Liver (tissue), 3 donors: ENCODE data around the gene RALGPS2.

ENCODE experiments used
- ATF3 ChIP-seq: IDR thresholded peaks from 2 replicates; pipeline ENCODE4 v1.6.1; 2016; ENCODE audit warnings: antibody characterized with exemption
- EGR1 ChIP-seq, 2 donors: IDR thresholded peaks; 2 replicates each; pipeline ENCODE4 v1.6.1; 2016 to 2018; ENCODE audit warnings: antibody characterized with exemption in 2 of 2, low read depth in 2 of 2
- GABPA ChIP-seq, 2 donors: IDR thresholded peaks in 1 of 2; conservative IDR thresholded peaks in 1 of 2; 2 replicates each; pipeline ENCODE4 v1.6.1; 2016; ENCODE audit warnings: antibody characterized with exemption in 2 of 2, mild to moderate bottlenecking in 1 of 2, moderate library complexity in 1 of 2
- HNF4A ChIP-seq, 2 donors: conservative IDR thresholded peaks; 2 replicates each; pipeline ENCODE4 v1.6.1; 2016; ENCODE audit warnings: antibody characterized with exemption in 2 of 2, mild to moderate bottlenecking in 2 of 2
- JUND ChIP-seq, 2 donors: IDR thresholded peaks; 2 replicates each; pipeline ENCODE4 v1.6.1; 2016; ENCODE audit warnings: antibody characterized with exemption in 2 of 2
- RAD21 ChIP-seq, 2 donors: IDR thresholded peaks; 2 replicates each; pipeline ENCODE4 v1.6.1; 2016; ENCODE audit warnings: antibody characterized with exemption in 2 of 2, mild to moderate bottlenecking in 2 of 2
- REST ChIP-seq: IDR thresholded peaks from 2 replicates; pipeline ENCODE4 v1.6.1; 2016; ENCODE audit warnings: antibody characterized with exemption, mild to moderate bottlenecking
- RXRA ChIP-seq, 2 donors: IDR thresholded peaks; 2 replicates each; pipeline ENCODE4 v1.6.1; 2017 to 2018; ENCODE audit warnings: antibody characterized with exemption in 2 of 2, mild to moderate bottlenecking in 1 of 2
- SP1 ChIP-seq: IDR thresholded peaks from 2 replicates; pipeline ENCODE4 v1.6.1; 2018; ENCODE audit warnings: antibody characterized with exemption, mild to moderate bottlenecking
- TAF1 ChIP-seq: conservative IDR thresholded peaks from 2 replicates; pipeline ENCODE4 v1.6.1; 2016; ENCODE audit warnings: antibody characterized with exemption, mild to moderate bottlenecking
- YY1 ChIP-seq: IDR thresholded peaks from 2 replicates; pipeline ENCODE4 v1.6.1; 2016; ENCODE audit warnings: antibody characterized with exemption, mild to moderate bottlenecking
- TF ChIP-seq, protein P1 (sequence below): fragments of 150-350 bp; IDR thresholded peaks from 2 replicates; pipeline ENCODE4 v1.5.1; 2017; ENCODE audit warnings: improper control_type of control experiment, low read depth, low read length; ENCODE audit not compliant: missing input control
- TF ChIP-seq, protein P2 (sequence below): IDR thresholded peaks from 2 replicates; pipeline ENCODE4 v1.6.1; 2016; ENCODE audit warnings: antibody characterized with exemption
- TF ChIP-seq, protein P3 (sequence below): IDR thresholded peaks from 2 replicates; pipeline ENCODE4 v1.6.1; 2016; ENCODE audit warnings: antibody characterized with exemption
- donor health status: healthy.
- donor health status: healthy.

- TF ChIP-seq SP1: no peak
- TF ChIP-seq, protein P1, sequence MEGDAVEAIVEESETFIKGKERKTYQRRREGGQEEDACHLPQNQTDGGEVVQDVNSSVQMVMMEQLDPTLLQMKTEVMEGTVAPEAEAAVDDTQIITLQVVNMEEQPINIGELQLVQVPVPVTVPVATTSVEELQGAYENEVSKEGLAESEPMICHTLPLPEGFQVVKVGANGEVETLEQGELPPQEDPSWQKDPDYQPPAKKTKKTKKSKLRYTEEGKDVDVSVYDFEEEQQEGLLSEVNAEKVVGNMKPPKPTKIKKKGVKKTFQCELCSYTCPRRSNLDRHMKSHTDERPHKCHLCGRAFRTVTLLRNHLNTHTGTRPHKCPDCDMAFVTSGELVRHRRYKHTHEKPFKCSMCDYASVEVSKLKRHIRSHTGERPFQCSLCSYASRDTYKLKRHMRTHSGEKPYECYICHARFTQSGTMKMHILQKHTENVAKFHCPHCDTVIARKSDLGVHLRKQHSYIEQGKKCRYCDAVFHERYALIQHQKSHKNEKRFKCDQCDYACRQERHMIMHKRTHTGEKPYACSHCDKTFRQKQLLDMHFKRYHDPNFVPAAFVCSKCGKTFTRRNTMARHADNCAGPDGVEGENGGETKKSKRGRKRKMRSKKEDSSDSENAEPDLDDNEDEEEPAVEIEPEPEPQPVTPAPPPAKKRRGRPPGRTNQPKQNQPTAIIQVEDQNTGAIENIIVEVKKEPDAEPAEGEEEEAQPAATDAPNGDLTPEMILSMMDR: no peak
- no peak for TF ChIP-seq RAD21 (IDR thresholded peaks at IDR 0.05)
- TF ChIP-seq REST: no peak
- TF ChIP-seq TAF1: no peak
- no peak for TF ChIP-seq YY1
- no peak for TF ChIP-seq EGR1 (IDR thresholded peaks at IDR 0.05; ENCODE audit: low read depth in 2 of 2)
- no peak for TF ChIP-seq ATF3
- TF ChIP-seq, protein P2, sequence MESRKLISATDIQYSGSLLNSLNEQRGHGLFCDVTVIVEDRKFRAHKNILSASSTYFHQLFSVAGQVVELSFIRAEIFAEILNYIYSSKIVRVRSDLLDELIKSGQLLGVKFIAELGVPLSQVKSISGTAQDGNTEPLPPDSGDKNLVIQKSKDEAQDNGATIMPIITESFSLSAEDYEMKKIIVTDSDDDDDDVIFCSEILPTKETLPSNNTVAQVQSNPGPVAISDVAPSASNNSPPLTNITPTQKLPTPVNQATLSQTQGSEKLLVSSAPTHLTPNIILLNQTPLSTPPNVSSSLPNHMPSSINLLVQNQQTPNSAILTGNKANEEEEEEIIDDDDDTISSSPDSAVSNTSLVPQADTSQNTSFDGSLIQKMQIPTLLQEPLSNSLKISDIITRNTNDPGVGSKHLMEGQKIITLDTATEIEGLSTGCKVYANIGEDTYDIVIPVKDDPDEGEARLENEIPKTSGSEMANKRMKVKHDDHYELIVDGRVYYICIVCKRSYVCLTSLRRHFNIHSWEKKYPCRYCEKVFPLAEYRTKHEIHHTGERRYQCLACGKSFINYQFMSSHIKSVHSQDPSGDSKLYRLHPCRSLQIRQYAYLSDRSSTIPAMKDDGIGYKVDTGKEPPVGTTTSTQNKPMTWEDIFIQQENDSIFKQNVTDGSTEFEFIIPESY: no peak
- no peak for TF ChIP-seq RXRA (IDR thresholded peaks at IDR 0.05)
- TF ChIP-seq, protein P3, sequence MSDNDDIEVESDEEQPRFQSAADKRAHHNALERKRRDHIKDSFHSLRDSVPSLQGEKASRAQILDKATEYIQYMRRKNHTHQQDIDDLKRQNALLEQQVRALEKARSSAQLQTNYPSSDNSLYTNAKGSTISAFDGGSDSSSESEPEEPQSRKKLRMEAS: no peak
- TF ChIP-seq JUND (IDR thresholded peaks at IDR 0.05): no peak
- no peak for TF ChIP-seq HNF4A (conservative IDR thresholded peaks at IDR 0.05)
- TF ChIP-seq GABPA (IDR thresholded peaks at IDR 0.05 in 1 of 2, conservative IDR thresholded peaks at IDR 0.05 in 1 of 2): no peak
Observed at GRCh38 chr1:178901482-178902125, 176.6 kb downstream of the RALGPS2 start.
